NT2/D1 (cell line): ENCODE data around the gene PPP1R1A.

Experiments used
- YY1 ChIP-seq: IDR thresholded peaks from 2 replicates; pipeline ENCODE4 v1.6.1; 2011; ENCODE audit not compliant: insufficient read length, insufficient read depth
- ZNF274 ChIP-seq: IDR thresholded peaks from 2 replicates; pipeline ENCODE4 v1.6.1; 2011; ENCODE audit warnings: mild to moderate bottlenecking, low read depth, low read length

GRCh38 chr12:54585243-54585642 lies 3.2 kb downstream of the PPP1R1A start:
- TF ChIP-seq ZNF274 (no peak), YY1 (no peak)
